Mesenchymal stem cell (in vitro differentiated cells and primary cell): ENCODE results near the gene MSH3.

Experiments
- DNase-seq: peaks from one replicate; pipeline ENCODE4 v3.0.0-alpha.2; 2013
- H2AFZ ChIP-seq: one replicate; pipeline ENCODE4 v1.6.1; 2013; ENCODE audit warnings: low read depth, mild to moderate bottlenecking, control low read depth, inconsistent platforms, low read length, moderate library complexity
- H2AK5ac ChIP-seq: 2 replicates; pipeline ENCODE4 v1.6.1; 2013; ENCODE audit warnings: low read length, moderate library complexity, mild to moderate bottlenecking, inconsistent platforms; ENCODE audit not compliant: severe bottlenecking
- H2BK120ac ChIP-seq: one replicate; pipeline ENCODE4 v1.6.1; 2013; ENCODE audit warnings: low read depth, mild to moderate bottlenecking, inconsistent platforms, low read length, moderate library complexity
- H2BK12ac ChIP-seq, 2 experiments: one replicate each; pipeline ENCODE4 v1.6.1; 2013; ENCODE audit warnings: inconsistent platforms in 2 of 2, low read length in 2 of 2, mild to moderate bottlenecking in 2 of 2, moderate library complexity in 2 of 2, control low read depth in 1 of 2
- H2BK15ac ChIP-seq: one replicate; pipeline ENCODE4 v1.6.1; 2013; ENCODE audit warnings: mild to moderate bottlenecking, low read depth, inconsistent platforms; ENCODE audit not compliant: poor library complexity, severe bottlenecking
- H2BK5ac ChIP-seq: 2 replicates; pipeline ENCODE4 v1.6.1; 2013; ENCODE audit warnings: low read depth, mild to moderate bottlenecking, low read length, control low read depth, inconsistent platforms; ENCODE audit not compliant: poor library complexity, severe bottlenecking
- H3K14ac ChIP-seq, 2 experiments: one replicate each; pipeline ENCODE4 v1.6.1; 2013; ENCODE audit warnings: inconsistent platforms in 2 of 2, low read length in 2 of 2, control low read depth in 1 of 2, mild to moderate bottlenecking in 1 of 2, moderate library complexity in 1 of 2
- H3K18ac ChIP-seq, 2 experiments: one replicate each; pipeline ENCODE4 v1.6.1; 2013; ENCODE audit warnings: inconsistent platforms in 2 of 2, low read length in 2 of 2, control low read depth in 1 of 2, low read depth in 1 of 2, mild to moderate bottlenecking in 1 of 2
- H3K23ac ChIP-seq, 2 experiments: one replicate each; pipeline ENCODE4 v1.6.1; 2013; ENCODE audit warnings: inconsistent platforms in 2 of 2, low read length in 2 of 2, mild to moderate bottlenecking in 2 of 2, moderate library complexity in 2 of 2, control low read depth in 1 of 2
- H3K27ac ChIP-seq: 2 replicates; pipeline ENCODE4 v1.5.1; 2013; ENCODE audit warnings: mild to moderate bottlenecking, moderate library complexity, low read length, control low read depth, inconsistent platforms; ENCODE audit not compliant: poor library complexity, severe bottlenecking
- H3K27me3 ChIP-seq, 2 experiments: 2 replicates each; pipeline versions ENCODE4 v1.6.1 to v1.7.0; 2013; ENCODE audit warnings: low read length in 2 of 2, mild to moderate bottlenecking in 2 of 2, moderate library complexity in 2 of 2, control low read depth in 1 of 2, inconsistent platforms in 1 of 2; ENCODE audit not compliant: control insufficient read depth in 1 of 2, insufficient read depth in 1 of 2
- H3K36me3 ChIP-seq, 2 experiments: 2 replicates each; pipeline versions ENCODE4 v1.6.1 to v1.7.0; 2013; ENCODE audit warnings: low read length in 2 of 2, control low read depth in 1 of 2, inconsistent platforms in 1 of 2, low read depth in 1 of 2, mild to moderate bottlenecking in 1 of 2; ENCODE audit not compliant: insufficient read depth in 2 of 2, control insufficient read depth in 1 of 2
- H3K4ac ChIP-seq, 2 experiments: one replicate each; pipeline ENCODE4 v1.6.1; 2013; ENCODE audit warnings: inconsistent platforms in 2 of 2, low read length in 2 of 2, mild to moderate bottlenecking in 2 of 2, moderate library complexity in 2 of 2, control low read depth in 1 of 2, low read depth in 1 of 2
- H3K4me1 ChIP-seq: 2 replicates; pipeline ENCODE4 v1.6.1; 2013; ENCODE audit warnings: low read depth, low read length, control low read depth; ENCODE audit not compliant: control insufficient read depth, insufficient read depth
- H3K4me2 ChIP-seq: 2 replicates; pipeline ENCODE4 v1.6.1; 2013; ENCODE audit warnings: low read length, mild to moderate bottlenecking, inconsistent platforms; ENCODE audit not compliant: poor library complexity, severe bottlenecking
- H3K4me3 ChIP-seq, 2 experiments: 2 replicates each; pipeline versions ENCODE4 v1.5.1 to v1.7.0; 2013; ENCODE audit warnings: low read length in 2 of 2, mild to moderate bottlenecking in 2 of 2, control low read depth in 1 of 2, low read depth in 1 of 2; ENCODE audit not compliant: insufficient read depth in 1 of 2
- H3K79me1 ChIP-seq: replicated peaks from 2 replicates; pipeline ENCODE4 v1.6.1; 2013; ENCODE audit warnings: mild to moderate bottlenecking, control low read depth, low read length, inconsistent platforms; ENCODE audit not compliant: poor library complexity, severe bottlenecking
- H3K9ac ChIP-seq: 2 replicates; pipeline ENCODE4 v1.7.0; 2013; ENCODE audit warnings: mild to moderate bottlenecking, low read length, moderate library complexity
- H3K9me3 ChIP-seq: 2 replicates; pipeline ENCODE4 v1.7.0; 2013; ENCODE audit warnings: mild to moderate bottlenecking, low read length; ENCODE audit not compliant: control insufficient read depth
- H4K8ac ChIP-seq: one replicate; pipeline ENCODE4 v1.6.1; 2013; ENCODE audit warnings: inconsistent platforms, mild to moderate bottlenecking, low read length, moderate library complexity
- H4K91ac ChIP-seq: one replicate; pipeline ENCODE4 v1.6.1; 2013; ENCODE audit warnings: mild to moderate bottlenecking, low read length, inconsistent platforms
- WGBS: methylation state at CpG from one replicate; pipeline ENCODE4 v1.1.7; 2013; ENCODE audit warnings: mixed read lengths; 5-methylcytosine and 5-hydroxymethylcytosine counted together

MSH3 gene

GRCh38 chr5:80864109-80864508 is 209.7 kb downstream of the MSH3 start:
- H3K14ac ChIP-seq: no peak overlapping the region
- H3K4me3 ChIP-seq: no peak overlapping the region
- H3K4ac ChIP-seq: no peak overlapping the region
- H3K27ac ChIP-seq: no peak overlapping the region
- no peak overlapping the region for H2BK12ac ChIP-seq
- H2AK5ac ChIP-seq: no peak overlapping the region
- peaks cover 3 to 16% of the 10 kb centered on the region in 2 experiments for H3K36me3 ChIP-seq
- H3K4me2 ChIP-seq: no peak overlapping the region
- H4K8ac ChIP-seq: no peak overlapping the region
- no CpG with 5 or more reads among the region's 1 CpG for WGBS
- H3K27me3 ChIP-seq: no peaks in the 10 kb centered on the region
- no peak overlapping the region for H3K18ac ChIP-seq
- no peak overlapping the region for H4K91ac ChIP-seq
- H3K4me1 ChIP-seq: no peaks in the 10 kb centered on the region
- no peaks in the 10 kb centered on the region for H3K79me1 ChIP-seq
- no peaks in the 10 kb centered on the region for H3K9me3 ChIP-seq
- H2BK15ac ChIP-seq: no peak overlapping the region
- no peak overlapping the region for H2BK5ac ChIP-seq
- no peak overlapping the region for H2AFZ ChIP-seq
- no peak for DNase-seq
- H3K23ac ChIP-seq: no peak overlapping the region
- no peak overlapping the region for H3K9ac ChIP-seq
- no peak overlapping the region for H2BK120ac ChIP-seq

DNA sequence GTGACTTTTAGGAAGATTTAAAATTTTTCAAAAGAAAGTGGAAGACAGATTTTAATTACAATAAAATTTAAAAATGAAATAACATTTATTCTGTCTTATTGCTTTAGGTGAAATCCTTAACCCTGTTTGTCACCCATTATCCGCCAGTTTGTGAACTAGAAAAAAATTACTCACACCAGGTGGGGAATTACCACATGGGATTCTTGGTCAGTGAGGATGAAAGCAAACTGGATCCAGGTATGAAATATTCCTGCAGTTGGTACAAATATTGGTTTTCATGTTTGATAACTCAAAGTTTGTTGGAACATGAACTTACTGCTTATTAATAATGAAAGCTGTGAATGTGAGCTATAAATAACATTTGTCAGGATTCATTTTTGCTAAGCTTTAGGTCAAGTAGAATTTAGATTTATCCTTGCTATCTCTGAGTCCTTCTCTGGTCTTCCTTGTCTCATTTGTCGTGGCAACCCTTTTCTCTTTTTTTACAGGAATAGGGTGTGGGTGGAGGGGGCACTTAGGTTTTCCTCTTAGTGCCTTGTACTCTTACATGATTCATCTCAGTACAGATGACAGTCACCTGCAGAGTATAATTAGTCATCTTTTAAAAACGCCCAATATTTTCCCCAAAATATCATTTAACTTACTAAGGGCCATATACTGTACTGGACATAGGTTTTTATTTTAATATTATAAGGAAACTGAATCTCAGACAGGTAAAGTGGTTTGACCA is 210.4 kb downstream of the MSH3 start:
- Histone ChIP-seq H3K27me3 (no peaks in the 10 kb centered on the region), H3K4ac (no peak overlapping the region), H3K4me1 (no peaks in the 10 kb centered on the region), H3K9me3 (no peaks in the 10 kb centered on the region), H3K23ac (no peak overlapping the region), H4K91ac (no peak overlapping the region), H2BK5ac (no peak overlapping the region), H3K79me1 (no peaks in the 10 kb centered on the region), H3K14ac (no peak overlapping the region), H4K8ac (no peak overlapping the region), H2AFZ (no peak overlapping the region), H3K4me2 (no peak overlapping the region), H2BK15ac (no peak overlapping the region), H2BK12ac (no peak overlapping the region), H3K4me3 (no peak overlapping the region), H3K27ac (no peak overlapping the region), H2AK5ac (no peak overlapping the region), H3K9ac (no peak overlapping the region), H3K18ac (no peak overlapping the region), H2BK120ac (no peak overlapping the region), H3K36me3 (peaks cover 3 to 16% of the 10 kb centered on the region in 2 experiments)
- DNase-seq: no peak
- WGBS: 100% methylated on average over 1 of the region's 3 CpGs

- Histone ChIP-seq H3K9ac (no peak overlapping the region), H2BK5ac (no peak overlapping the region), H2AK5ac (no peak overlapping the region), H2BK12ac (no peak overlapping the region), H3K14ac (no peak overlapping the region), H4K91ac (no peak overlapping the region), H3K18ac (no peak overlapping the region), H3K4ac (no peak overlapping the region), H3K4me2 (no peak overlapping the region), H3K27ac (no peak overlapping the region), H3K79me1 (no peaks in the 10 kb centered on the region), H3K27me3 (no peaks in the 10 kb centered on the region), H3K9me3 (no peaks in the 10 kb centered on the region), H4K8ac (no peak overlapping the region), H3K36me3 (peaks cover 3 to 16% of the 10 kb centered on the region in 2 experiments), H3K4me3 (no peak overlapping the region), H2BK120ac (no peak overlapping the region), H2AFZ (no peak overlapping the region), H2BK15ac (no peak overlapping the region), H3K23ac (no peak overlapping the region), H3K4me1 (no peaks in the 10 kb centered on the region)
- no peak for DNase-seq
- 100% methylated on average over 1 of the region's 2 CpGs for WGBS
Measured at GRCh38 chr5:80865551-80865950, 211.1 kb downstream of the MSH3 start.

DNA sequence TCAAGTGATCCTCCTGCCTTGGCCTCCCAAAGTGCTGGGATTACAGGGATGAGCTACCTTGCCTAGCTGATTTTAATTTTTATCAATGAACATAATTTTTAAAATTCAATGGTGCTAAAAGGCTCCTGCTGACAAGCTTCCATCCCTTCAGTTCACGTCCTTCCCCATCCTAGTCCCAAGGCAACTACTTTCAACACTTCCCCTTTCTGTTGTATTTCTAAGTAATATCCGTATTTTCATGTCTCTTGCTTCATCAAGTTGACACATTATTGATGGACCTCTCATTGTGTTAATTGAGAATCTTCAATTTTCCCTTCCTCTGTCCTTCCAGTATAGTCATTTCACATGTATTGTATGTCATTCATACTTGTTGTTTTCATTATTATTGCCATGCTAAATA is 211.9 kb downstream of the MSH3 start:
- H3K79me1 ChIP-seq: no peaks in the 10 kb centered on the region

More for the DNA sequence above, 211.9 kb downstream of the MSH3 start:
- no peaks in the 10 kb centered on the region for H3K27me3 ChIP-seq
- H3K4me2 ChIP-seq: no peak overlapping the region
- no peak overlapping the region for H2BK12ac ChIP-seq
- 95% methylated on average over 2 of the region's 2 CpGs for WGBS
- no peak overlapping the region for H3K4ac ChIP-seq
- H3K36me3 ChIP-seq: peaks cover 3 to 16% of the 10 kb centered on the region in 2 experiments
- peaks cover 1% of the 10 kb centered on the region for H3K4me1 ChIP-seq
- no peak overlapping the region for H3K14ac ChIP-seq
- H3K9ac ChIP-seq: no peak overlapping the region
- no peak overlapping the region for H2BK120ac ChIP-seq
- no peaks in the 10 kb centered on the region for H3K9me3 ChIP-seq
- no peak overlapping the region for H2BK15ac ChIP-seq
- no peak for DNase-seq
- H3K23ac ChIP-seq: no peak overlapping the region
- no peak overlapping the region for H4K91ac ChIP-seq
- no peak overlapping the region for H2AFZ ChIP-seq
- no peak overlapping the region for H2BK5ac ChIP-seq
- H3K27ac ChIP-seq: no peak overlapping the region
- H2AK5ac ChIP-seq: no peak overlapping the region
- no peak overlapping the region for H4K8ac ChIP-seq
- H3K18ac ChIP-seq: no peak overlapping the region
- no peak overlapping the region for H3K4me3 ChIP-seq
